GM19397 (cell line): ENCODE measurements around the gene DARS2.
"Not testable (repeated sequence)": the region's sequence is repeated elsewhere in the genome, so short reads cannot be mapped to it uniquely, and the experiment has no call there.

Experiments used
- ATAC-seq: cut with Tn5 transposase; IDR thresholded peaks from one replicate; pipeline ENCODE4 v1.9.1; 2021; ENCODE audit warnings: mild to moderate bottlenecking, moderate library complexity; ENCODE audit not compliant: unreplicated experiment

DARS2 gene

DNA sequence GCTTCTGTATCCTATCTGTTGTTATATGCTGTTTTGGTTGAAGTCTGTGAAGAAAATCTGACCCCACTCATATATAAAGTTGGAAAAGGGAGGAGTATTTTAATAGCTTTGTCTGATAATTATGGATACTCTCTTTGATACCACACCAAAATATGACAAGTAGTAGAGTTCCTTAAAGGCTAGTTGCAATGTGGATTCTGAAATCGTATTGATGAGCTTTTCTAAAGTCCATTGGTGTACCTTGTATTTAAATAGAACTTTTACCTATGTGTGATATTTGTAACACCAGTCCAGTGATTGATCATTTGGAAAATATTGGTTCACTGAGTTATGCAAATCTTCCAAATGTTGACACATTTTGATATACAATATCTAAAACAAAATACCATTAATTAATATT is 35.6 kb downstream of the DARS2 start:
- no peak for ATAC-seq

DNA sequence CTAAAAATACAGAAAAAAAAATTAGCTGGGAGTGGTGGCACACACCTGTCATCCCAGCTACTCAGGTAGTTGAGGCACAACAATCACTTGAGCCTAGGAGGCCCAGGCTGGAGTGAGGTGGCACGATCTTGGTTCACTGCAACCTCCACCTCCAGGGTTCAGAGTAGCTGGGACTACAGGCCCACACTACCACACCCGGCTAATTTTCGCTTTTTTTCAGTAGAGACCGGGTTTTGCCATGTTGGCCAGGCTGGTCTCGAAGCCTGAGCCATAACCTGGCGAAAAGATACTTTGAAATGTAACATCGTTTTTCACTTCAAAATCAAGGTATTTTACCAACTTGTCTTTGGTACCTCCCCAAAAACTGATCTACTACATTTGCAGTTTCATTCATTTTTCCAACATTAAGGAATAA is 37.3 kb downstream of the DARS2 start:
- ATAC-seq = no peak

DNA sequence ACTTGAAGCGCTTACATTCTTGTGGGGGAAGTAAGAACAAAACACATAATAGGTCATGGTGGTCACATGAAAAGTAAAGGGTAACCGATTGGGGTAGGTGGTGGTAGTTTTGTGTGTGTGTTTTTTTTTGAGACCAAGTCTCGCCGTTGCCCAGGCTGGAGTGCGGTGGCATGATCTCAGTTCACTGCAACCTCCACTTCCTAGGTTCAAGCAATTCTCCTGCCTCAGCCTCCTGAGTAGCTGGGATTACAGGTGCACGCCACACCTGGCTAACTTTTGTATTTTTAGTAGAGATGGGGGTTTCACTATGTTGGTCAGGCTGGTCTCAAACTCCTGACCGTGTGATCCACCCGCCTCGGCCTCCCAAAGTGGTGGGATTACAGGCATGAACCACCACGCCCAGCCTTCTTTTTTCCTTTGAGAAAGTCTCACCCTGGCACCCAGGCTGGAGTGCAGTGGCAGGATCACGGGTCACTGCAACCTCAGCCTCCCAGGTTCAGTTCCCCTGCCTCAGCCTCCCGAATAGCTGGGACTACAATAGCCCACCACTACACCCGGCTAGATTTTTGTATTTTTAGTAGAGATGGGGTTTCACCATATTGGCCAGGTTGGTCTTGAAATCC is 37.8 kb downstream of the DARS2 start:
- not testable (repeated sequence) for ATAC-seq

DNA sequence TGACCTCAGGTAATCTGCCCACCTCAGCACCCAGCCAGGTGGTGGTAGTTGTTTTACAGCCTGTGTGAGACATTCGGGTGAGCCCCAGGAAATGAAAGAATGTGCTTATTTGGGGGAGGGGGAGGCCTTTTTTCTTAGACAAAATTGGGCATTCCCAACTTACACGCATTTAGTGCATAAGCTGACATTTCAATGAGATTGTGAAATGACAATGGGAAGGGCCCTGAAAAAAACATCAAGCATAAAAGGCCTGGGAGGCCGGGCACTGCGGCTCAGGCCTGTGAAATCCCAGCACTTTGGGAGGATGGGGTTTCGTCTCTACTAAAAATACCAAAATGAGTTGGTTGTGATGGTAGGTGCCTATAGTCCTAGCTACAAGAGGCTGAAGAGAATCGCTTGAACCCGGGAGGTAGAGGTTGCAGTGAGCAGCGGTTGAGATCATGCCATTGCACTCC is 38.3 kb downstream of the DARS2 start:
- no peak for ATAC-seq

DNA sequence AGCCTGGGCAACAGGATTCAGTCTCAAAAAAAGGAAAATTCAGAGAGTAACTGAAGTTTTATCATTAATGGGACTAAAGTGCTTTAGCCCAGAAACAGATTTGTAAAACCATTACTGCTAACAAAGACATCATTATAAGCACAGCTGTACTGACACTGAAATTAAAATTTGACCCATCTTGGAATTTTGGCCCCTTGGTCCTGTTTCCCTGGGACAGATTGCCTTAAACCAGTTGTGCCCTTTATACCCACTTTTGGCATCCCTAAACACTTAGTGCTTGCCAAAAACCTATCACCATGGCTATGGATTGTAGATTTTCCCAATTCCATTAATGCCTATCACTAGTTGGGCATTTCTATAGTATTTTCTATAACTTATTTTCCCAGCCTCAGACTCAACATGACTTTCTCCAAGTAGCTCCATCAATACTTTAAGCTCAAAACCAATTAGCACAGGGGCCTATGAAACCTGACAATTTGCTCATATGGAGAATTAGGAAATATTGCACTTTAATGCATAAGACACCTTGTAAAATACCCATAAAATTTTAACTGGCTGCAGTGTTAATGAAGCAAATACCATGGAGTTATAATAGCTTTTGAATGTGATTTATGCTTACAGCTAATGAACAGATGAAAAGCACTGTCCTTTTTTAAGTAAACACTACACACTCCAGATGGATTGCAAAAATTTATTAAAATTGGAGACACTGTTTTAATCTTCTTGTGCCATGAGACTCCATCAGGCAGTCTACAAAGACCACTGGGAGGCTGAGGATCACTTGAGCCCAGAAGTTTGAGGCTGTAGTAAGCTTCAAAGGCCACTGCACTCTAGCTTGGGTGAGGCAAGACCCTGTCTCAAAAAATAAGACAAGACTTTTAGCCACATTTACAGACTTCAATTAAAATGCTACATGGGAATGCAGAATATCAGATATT is 39.0 kb downstream of the DARS2 start:
- ATAC-seq = no peak

DNA sequence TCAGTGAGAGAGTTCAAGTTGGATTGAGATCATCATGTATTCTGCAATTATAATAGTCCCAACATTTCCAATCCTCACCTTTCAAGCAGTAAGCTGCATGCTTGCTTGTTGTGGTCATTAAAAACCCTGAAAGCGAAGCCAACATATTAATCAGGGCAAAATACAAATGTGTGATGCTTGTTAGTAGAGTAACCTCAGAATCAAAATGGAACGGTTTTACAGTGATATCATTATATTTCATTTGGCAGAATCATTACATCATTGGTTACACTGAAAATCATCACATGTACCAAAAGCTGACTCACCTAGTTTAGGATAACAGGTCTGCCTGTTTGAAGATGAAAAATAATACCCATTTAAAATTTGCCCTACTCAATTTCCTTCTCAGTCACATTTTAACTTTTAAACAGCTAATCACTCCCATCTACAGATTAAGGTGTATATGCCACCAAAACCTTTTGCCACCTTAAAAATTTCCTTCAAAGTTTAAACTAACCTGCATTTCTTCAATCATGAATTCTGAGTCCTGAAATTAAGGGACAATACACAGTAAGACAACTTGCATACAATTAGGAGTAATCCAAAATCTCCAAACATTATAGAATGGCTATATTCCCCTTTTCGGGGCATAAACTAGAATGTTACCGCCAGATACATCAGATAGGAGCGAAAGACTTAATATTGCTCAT is 39.9 kb downstream of the DARS2 start:
- no peak for ATAC-seq

GRCh38 chr1:173865468-173866164 is 41.1 kb downstream of the DARS2 start:
- ATAC-seq = no peak

GRCh38 chr1:173866413-173867115 is 42.1 kb downstream of the DARS2 start:
- no peak for ATAC-seq

- ATAC-seq = no peak
Observed at GRCh38 chr1:173867141-173867752, 42.8 kb downstream of the DARS2 start.

DNA sequence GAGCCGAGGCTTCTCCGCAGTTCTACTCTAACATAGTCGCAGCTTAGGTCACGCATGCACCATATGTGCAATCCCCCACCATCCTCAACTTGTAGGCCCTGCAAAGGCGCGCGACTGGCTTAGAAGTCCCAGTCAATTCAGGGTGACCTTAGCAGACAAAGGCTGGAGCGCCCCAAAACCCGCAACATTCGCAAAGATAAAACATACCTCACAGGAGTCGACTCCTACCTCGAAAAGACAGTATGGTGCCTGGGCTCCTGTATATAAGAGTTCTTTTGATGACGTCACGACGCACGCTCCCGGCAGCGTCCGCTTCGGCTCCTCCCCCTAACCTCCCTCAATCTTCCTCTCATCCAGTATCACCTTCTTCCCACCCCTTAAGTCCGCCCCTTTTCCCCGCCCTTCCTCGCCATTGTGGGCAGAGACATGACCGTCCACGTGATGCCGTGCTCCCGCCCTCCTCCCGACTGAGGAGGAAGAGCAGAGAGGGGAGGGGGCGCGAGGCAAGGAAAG is 43.3 kb downstream of the DARS2 start, which contains the start of gene GAS5:
Gene GAS5 (minus strand): TSS at position 237 of the 513 bp plus-strand sequence.
- ATAC-seq = peak; percentile 67

DNA sequence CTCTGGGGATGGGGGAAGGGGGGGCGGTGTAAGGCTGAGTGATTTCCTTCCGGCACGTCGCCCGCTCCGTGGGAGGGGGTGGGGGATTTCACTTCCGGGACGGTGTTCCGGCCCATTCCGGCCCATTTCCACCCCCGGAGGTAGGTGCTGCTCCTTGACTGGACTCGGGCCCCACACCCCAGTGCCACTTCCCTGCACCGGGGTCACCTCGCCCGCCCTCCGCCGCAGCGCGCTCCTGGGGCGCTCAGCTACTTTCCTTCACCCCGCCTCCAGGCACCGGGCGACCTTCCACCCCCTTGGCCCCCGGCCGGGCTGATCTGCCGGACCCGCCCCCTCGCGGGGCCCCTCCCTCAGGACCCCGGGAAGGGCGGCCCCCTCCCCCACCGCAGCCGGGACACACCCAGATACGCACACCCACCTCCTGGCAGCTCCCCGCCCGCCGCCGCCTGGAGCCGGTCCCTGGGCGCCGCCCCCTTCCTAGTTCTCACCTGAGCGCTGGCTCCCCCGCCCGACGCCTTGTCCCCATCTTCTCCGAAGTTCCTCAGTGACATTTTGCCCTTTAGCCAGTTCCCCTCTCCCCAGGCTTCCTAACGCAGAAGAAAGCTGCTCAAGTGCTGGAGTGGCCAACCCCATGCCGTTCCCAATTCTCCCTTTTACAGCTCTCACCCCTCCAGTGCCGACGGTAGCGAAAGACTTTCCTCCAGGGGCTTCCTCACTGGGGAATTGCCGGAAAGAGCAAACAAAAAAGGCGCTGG is 44.0 kb downstream of the DARS2 start, which contains the start of gene ZBTB37:
Gene ZBTB37 (plus strand): TSS at position 115 of the 755 bp plus-strand sequence. CDS start 1,846 bp downstream, outside the sequence.
- ATAC-seq = peak; percentile 62

DNA sequence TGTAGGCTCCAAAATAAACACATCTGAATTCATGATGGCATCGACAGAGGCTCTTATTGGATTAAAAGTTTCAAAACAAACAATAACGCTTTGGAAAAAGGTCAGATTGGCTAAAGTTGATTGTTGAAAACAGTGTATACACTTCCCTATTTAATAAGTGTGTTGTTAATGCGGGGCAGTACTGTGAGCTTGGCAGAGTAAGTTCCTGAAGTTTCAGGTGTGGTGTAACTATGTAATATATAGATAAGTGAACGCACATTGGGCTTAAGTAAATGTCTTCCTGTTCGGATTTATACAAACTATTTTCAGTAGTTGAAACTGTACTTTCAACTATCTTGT is 44.5 kb downstream of the DARS2 start:
- ATAC-seq = no peak

GRCh38 chr1:173870252-173871075 is 46.0 kb downstream of the DARS2 start:
- no peak for ATAC-seq

- ATAC-seq = no peak
Observed at GRCh38 chr1:173871091-173871490, 46.6 kb downstream of the DARS2 start.

DNA sequence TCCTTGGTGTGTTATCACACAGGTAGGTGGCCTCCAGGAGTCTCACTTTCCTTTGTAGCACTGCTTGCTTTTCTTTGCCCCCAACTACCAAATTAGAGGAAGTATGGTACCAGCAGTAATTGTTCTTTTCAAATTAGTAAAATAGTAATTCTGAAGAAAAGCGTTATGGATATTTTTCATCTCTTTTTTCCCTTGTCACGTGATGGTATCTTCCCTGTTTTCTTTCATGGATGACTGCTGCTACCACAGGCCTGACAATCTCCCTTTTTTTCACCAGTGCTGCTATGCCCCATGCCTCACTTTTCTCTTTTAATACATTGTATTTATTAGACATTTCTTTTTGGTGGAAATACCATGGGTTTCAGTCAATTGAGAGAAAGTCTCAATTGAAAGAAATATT is 47.0 kb downstream of the DARS2 start:
- ATAC-seq = no peak

DNA sequence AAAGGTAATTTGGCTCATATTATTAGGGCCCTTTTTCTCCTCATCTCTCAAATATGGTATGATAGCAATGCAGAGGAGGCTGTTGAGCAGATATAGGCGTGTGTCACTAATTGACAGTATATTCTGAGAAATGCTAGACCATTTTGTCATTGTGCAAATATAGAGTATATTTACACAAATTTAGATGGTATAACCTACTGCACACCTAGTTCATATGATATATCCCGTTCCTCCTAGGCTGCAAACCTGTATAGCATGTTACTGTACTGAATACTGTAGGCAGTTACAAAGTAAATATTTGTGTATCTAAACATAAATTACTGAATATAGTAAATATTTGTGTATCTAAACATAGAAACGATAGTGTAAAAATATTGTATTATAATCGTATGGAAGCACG is 52.3 kb downstream of the DARS2 start:
- ATAC-seq = no peak

- ATAC-seq = no peak
Observed at GRCh38 chr1:173878251-173878650, 53.8 kb downstream of the DARS2 start.

GRCh38 chr1:173881117-173881516 is 56.6 kb downstream of the DARS2 start:
- not testable (repeated sequence) for ATAC-seq
